ENCODE data around the gene RSL1D1.
"Not testable (repeated sequence)": the region's sequence is repeated elsewhere in the genome, so short reads cannot be mapped to it uniquely, and the experiment has no call there.

The RSL1D1 gene

DNA sequence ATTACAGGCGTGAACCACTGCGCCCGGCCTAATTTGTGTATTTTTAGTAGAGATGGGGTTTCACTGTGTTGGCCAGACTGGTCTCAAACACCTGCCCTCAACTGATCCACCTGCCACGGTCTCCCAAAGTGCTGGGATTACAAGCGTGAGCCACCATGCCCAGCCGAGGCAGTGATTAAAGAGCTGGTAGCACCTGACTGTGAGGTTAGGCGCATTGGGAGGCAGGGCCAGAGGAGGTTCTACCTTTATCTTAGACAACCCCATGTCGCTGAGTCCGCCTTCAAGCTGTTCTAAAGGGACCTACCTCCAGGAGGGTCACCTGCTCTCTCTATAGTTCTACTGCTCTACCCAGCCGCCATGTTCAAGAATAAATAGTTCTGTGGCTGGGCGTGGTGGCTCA, 8.1 kb downstream of the RSL1D1 start:
- no peak for DNase-seq

DNA sequence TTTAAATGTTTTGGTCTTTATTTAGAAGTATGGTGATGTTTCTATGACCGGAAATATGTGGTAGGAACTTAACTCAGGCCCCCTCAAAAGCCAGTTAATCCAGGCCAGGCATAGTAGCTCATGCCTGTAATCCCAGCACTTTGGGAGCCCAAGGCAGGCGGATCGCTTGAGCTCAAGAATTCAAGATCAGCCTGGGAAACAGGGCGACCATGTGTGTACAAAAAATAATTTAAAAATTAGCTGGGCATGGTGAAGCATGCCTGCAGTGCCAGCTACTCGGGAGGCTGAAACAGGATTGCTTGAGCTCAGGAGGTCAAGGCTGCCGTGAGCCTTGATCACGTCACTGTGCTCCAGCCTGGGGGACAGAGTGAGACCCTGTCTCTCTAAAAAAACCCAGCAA, 10.3 kb downstream of the RSL1D1 start:
- DNase-seq = no peak

DNA sequence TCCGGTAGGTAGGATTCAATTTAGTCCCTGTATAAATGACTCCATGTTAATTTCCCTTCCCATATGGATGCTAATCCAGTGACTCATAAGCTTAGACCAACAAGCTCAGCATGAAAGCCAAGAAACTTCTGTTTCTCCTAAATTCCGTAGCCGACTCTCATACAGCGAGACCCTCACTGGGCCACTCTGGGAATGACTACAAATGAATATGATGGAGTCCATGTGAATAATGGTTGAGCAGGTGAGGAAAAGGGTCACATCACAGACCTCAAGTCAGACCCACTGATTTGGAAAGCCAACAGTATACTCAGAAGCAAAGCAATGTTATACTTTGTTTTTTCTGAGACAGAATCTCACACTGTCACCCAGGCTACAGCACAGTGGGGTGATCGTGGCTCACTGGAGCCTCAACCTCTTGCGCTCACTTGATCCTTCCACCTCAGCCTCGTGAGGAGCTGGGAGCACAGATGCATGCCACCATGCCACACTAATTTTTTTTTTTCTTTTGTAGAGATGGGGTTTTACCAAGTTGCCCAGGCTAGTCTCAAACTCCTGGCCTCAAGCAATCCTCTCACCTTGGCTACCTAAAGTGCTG, 14.6 kb downstream of the RSL1D1 start:
- no peak for DNase-seq

DNA sequence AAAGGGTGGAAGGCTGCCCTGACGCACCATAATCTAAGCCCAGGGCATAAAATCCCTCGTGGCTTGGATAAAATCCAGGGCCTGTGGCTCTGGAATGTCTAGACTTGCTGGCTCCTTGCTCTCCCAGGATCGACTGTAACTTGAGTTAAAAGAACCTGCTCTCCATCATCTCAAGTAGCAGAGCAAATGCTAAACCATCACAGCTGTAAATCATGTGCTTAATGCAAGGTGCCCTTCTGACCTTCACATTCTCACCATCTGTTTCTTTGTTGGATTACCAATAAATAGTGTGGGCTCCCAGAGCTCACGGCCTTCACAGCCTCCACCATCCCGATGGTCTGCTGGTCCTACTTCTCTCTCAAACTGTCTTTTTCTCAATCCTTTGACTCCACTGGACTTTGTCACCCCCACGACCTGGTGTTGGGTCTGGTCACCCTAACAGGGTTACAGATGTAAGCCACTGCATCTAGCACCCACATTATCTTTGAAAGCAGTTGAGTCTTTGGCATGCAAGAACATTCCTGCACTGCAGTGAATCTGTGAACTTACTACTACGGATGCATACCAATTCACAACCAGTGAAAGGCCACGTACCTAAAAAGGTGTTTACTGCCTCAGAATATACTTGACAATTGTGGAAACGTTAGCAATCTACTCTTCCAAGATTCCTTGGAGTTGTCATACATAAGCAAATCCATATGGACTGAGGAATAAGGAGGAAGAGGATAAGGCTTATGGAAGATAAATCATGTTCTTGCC, 15.3 kb downstream of the RSL1D1 start:
- no peak for DNase-seq

DNA sequence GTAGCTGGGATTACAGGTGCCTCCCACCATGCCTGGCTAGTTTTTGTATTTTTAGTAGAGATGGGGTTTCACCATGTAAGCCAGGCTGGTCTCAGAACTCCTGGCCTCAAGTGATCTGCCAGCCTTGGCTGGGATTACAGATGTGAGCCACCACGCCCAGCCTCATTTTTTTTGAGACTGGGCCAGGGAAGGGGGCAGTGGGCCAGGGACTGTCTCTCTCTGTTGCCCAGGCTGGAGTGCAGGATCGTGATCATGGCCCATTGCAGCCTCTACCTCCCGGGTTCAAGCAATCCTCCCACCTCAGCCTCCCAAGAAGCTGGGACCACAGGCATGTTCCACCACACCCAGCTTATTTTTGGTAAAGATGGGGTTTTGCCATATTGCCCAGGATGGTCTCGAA, 16.0 kb downstream of the RSL1D1 start:
- DNase-seq = no peak

DNA sequence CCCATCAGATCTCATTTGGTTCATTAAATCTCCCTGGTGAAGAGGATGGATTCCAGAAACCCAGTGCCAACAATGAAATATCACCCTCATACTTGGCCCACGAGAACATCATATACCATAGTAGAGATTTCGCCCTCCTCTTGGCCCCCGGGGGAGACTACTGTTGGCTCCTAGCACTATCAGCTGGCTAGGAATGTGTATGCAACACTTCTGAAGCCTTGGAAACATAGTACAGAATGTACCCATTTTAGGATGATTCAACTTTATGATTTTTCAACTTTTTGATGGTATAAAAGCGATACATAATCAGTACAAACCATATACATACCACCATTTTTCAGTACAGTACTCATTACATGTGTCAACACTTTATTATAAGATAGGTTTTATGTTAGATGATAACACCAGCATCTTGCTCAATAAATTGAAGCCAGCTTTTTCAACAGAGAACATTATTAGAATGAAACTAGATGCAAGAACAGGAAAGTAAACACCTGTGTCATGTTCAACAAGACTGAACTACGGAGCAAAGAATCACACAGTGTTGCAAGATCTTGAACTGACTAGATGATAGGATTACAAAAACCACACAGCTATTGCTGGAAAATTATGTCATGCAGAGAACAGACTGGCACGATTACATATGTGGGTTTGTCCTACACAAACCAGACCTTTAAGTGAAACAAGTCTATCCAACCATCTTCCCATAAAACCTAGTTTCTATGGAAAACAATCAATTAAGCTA, 17.2 kb downstream of the RSL1D1 start:
- DNase-seq = no peak

DNA sequence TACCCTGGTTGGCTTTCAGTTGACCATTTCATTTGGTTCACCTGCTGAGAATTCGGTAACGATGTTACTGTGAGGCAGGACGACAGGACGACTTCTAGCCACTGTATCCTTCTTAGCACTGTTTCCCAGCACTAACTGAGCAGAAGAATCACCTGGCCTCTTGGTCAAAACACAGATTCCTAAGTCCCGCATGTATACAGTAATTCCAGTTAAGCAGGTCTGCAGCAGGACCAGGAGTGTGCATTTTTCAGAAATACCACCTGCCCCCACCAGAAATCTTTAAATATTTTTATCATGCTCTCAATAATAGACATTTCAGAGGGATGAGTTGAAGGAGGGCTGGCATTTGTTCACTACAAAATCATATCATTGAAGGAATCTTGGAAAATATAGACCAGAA, 22.6 kb downstream of the RSL1D1 start:
- no peak for DNase-seq

DNA sequence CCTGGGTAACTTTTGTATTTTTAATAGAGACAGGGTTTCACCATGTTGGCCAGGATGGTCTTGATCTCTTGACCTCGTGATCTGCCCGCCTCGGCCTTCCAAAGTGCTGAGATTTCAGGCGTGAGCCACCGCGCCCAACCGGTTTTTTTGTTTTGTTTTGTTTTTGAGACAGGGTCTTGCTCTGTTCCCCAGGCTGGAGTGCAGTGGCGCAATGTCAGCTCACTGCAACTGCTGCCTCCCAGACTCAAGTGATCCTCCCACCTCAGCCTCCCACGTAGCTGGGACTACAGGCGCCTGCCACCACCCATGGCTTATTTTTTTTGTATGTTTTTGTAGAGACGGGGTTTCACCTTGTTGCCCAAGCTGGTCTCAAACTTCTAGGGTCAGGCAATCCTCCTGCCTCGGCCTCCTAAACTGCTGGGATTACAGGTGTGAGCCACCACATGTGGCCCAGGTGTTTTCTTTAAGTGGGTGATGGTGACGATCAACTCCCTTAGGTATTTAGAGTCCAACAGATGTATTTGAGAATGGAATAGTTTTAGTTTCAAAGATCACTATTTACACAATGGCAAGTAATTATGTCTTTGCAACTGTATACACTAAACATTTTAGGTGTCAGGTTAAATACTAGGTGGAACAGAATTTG, 25.7 kb downstream of the RSL1D1 start:
- not testable (repeated sequence) for DNase-seq

DNA sequence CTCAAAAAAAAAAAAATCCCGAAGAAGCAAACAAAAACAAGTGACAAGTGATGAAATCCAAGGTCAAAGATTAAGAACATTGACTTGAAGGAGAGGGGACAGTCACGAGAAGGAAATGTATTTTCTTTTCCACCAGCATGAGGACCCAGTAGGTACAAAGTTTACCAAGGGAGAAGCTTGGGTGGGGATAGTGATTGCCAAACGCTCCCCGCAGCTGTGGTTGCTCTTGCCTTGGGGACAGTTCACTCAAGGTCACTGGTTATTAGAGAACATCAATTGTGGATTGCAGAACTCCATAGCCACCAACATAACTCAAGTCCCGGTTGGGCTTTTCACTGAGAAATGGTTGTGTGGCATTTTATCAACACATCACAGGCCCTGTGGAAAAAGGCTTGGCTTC, 27.0 kb downstream of the RSL1D1 start:
- no peak for DNase-seq

DNA sequence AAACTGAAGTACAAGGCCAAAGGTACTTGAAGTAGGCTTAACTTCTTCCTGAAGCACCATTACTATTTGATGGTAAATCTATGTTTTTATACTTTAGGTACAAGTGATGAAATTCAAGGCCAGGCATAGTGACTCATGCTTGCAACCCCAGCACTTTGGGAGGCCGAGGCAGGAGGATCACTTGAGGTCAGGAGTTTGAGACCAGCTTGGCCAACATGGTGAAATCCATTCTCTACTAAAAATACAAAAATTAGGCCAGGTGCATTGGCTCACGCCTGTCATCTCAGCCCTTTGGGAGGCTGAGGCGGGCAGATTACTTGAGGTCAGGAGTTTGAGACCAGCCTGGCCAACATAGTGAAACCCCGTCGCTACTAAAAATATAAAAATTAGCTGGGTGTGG, 27.7 kb downstream of the RSL1D1 start:
- not testable (repeated sequence) for DNase-seq

DNA sequence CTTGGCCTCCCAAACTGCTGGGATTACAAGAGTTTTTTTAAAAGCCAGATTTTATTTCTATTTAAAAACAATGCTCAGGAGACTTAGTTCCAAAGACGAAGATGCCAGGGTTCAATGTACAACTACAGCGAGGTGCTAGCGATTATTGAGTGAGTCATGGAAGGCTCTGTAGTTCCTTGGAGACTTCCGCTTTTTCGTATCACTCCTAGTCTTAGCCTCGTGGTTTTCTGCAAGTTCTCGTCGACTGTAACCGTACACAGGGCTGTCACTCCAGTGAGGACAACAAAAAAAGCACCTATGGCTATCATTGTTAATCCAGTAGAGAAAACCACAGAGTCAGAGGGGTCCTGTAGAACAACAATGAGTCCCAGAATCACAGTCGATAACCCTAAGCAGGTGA, 31.5 kb downstream of the RSL1D1 start:
- no peak for DNase-seq

DNA sequence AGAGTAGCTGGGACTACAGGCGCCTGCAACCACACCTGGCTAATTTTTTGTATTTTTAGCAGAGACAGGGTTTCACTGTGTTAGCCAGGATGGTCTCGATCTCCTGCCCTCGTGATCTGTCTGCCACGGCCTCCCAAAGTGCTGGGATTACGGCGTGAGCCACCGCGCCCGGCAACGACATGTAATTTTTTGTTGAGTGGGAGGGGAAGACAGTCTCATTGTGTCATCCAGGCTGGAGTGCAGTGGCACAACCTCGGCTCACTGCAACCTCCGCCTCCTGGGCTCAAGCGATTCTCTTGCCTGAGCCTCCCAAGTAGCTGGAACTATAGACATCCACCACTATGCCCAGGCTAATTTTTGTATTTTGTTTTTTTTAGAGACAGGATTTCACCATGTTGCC, 32.4 kb downstream of the RSL1D1 start:
- DNase-seq = not testable (repeated sequence)

DNA sequence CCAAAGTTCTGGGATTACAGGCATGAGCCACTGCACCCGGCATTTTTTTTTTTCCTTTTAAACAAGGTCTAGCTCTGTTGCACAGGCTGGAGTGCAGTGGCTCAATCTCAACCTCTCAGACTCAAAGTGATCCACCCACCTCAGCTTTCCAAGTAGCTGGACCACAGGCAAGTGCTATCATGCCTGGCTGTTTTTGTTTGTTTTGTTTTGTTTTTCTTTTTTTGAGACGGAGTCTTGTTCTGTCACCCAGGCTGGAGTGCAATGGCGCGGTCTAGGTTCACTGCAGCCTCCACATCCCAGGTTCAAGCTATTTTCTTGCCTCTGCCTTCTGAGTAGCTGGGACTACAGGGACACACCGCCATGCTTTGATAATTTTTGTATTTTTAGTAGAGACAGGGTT, 35.2 kb downstream of the RSL1D1 start:
- DNase-seq = no peak

DNA sequence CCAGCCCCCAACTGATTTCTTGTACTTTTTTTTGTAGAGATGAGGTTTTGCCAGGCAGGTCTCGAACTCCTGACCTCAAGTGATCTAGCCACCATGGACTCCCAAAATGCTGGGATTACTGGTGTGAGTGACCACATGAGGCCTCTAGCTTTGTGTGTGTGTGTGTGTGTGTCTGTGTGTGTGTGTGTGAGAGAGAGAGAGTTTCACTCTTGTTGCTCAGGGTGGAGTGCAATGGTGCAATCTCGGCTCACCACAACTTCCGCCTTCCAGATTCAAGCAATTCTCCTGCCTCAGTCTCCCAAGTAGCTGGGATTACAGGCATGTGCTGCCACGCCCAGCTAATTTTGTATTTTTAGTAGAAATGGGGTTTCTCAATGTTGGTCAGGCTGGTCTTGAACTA, 36.5 kb downstream of the RSL1D1 start:
- not testable (repeated sequence) for DNase-seq

DNA sequence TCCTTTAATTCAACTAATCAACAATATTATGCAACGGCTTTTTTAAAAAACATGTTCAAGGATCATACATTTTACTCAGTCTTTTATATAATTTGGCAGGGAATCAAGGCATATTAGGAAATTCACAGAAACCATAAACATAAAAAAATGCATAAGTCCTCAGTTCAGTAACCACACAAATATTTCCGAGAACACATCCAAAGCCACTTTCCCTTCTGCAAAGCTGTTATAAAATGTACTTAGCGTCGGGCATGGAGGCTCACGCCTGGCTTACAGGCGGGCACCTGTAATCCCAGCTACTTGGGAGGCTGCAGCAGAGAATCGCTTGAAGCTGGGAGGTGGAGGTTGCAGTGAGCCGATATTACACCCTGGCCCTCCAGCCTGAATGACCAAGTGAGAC, 44.6 kb downstream of the RSL1D1 start:
- DNase-seq = no peak

DNA sequence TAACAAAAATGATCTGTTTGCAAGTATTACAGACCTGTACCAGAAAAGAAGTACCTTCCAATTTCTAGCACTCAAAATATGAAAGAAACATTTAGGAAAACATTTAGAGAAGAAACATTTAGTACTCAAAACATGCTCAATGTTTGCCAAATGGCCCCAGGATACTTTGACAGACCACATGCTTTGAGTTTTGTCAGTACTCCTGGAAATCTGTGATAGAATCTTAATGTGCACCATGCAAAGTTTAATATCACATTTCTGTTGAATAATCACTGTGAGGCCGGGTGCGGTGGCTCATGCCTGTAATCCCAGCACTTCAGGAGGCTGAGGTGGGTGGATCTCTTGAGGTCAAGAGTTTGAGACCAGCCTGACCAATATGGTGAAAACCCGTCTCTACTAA, 45.8 kb downstream of the RSL1D1 start:
- no peak for DNase-seq

DNA sequence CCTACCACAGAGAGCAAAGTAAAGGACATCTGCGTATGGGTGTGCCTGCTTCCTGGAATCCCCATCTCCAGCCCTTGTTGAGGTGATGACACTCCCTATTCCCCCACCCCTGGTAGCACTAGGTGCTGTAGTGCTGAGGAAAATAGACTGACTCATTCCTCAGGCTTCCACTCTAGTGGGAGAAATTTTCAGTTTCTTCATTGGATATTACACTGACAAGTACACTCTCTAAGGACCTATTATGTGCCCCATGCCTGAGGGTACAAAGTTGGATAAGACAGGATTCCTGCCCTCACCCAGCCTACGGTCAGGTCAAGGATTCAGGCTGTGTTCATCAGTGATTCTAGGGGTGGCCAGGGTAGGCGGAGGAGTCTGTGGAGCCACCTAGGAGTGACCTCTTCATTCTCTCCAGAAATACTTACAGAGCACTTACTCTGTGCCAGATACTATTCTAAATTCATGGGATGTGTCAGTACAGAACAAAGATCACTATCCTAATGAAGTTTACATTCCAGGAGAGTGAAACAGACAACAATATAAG, 49.8 kb downstream of the RSL1D1 start:
- DNase-seq = no peak

DNA sequence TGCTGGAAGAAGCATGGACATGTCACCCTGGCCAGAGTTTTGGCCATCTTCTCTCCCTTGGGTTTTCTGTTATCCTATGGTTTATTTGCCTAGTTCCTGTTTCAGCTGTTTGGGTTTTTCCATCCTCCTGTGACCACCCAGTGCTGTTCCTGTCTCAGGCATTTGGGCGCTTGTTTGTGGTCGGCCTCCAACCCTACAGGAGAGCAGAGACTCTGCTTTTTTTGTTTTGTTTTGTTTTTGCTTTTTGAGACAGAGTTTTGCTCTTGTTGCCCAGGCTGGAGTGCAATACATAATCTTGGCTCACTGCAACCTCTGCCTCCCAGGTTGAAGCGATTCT, 51.0 kb downstream of the RSL1D1 start:
- no peak for DNase-seq

DNA sequence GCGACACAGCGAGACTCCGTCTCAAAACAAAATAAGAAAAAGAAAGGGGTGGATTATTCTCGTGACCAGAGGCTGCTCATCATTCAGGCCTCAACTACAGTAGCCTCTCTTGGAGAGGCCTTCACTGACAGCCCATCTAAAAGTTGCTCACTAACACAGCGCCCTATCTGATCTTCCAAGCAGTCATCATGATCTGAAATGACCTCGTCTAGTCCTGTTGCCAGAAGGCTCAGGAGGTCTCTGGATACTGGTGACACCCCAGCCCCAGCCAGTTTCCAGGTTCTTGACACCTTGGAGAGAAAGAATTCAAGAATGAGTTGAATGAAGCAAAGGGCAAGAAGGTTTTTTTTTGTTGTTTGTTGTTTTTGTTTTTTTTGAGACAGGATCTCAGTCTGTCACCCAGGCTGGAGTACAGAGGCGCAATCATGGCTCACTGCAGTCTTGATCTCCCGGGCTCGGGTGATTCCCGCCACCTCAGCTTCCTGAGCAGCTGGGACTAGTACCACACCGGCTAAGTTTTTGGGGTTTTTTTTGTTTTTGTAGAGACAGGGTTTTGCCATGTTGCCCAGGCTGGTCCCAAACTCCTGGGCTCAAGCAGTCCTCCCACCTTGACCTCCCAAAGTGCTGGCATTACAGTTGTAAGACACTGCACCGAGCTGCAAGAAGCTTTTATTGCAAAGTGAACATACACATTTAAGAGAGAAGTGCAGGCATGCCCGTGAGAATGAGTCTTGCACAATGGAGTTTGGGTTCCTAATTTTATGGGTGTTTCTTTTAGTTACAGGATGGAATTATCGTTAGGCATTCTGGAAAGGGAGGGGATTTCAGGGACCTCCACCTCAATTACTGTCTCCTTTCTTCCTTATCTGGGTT, 51.6 kb downstream of the RSL1D1 start:
- DNase-seq = no peak

DNA sequence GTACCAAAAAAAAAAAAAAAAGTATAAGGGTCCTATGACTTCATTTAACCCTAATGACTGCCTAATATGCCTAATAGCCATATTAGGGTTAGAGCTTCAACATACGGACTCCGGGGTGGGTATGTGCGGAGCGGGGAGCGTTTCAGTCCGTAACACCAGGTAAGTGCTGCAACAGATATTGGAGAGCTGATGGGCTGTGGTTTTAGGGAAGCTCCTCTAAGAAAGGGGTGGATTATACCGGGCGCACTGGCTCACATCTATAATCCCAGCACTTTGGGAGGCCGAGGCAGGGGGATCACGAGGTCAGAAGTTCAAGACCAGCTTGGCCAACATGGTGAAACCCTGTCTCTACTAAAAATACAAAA, 52.3 kb downstream of the RSL1D1 start:
- no peak for DNase-seq

DNA sequence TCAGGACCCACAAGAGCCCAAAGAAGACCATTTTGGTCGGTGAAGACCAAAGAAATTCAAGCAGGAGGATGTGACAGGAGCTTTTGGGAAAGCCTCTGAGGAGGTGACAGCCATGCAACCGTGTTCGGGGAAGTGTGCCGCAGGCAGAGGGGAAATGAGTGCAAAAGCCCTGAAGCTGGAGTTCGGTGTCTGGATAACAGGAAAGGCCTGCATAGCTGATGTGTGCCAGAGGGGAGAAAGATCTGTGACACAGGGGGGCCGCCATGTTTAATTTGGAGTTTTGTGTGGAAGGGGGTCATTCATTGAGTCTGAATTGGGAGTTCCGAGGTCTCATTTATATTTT, 53.4 kb downstream of the RSL1D1 start:
- no peak for DNase-seq

DNA sequence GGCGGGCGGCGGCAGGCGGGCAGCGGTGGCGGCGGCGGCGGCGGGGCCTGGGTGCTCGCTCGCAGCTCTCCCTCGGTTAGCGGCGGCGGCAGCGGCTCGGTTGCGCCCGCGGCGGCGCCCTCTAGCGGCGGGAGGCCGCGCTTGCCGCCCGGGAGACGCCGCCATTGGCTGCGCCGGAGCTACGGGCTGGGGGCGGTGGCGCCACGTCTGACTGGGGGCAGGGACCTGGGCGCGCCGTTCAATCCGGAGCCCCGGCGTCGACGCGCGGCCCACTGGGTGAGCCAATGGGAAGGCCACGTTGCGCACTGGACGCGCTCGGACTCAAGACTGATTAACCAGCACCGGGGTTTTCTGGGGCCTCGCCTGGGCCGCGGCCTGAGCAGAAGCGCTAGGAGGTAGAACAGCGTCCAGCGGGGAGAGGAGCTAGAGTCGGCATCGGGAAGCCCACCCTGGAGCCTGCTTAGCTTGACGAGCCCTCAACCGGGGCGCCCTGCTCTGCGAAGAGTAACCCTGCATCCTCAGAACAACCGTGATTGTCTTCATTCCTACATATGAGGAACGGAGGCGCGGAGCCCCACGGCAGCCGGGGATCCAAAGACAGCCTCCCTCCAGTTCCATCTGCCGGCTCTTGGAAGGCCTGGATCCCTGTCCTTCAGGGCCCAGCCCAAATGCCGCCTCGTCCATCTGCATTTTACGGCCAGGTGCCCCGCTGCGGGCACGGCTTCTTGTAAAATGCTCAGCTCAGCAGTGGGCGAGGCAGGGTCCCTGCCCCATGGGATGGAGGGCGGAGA, 54.0 kb downstream of the RSL1D1 start, which contains the start of gene ZC3H7A:
TSS of gene ZC3H7A (minus strand) at position 93 of the 791 bp plus-strand sequence. CDS start 14,904 bp downstream, outside the sequence.
- DNase-seq = peak; percentile 81

Measured in NCI-H510A treated with DMSO at 0.1 percent for 48 hours (cell line).